Subcutaneous adipose tissue (tissue), 4 donors: ENCODE data around the gene GID8. TPM values are rescaled to one million over a fixed set of nuclear protein-coding genes. Genes with fewer than 3 reads are reported as not detected.

Experiments used
- CTCF ChIP-seq: fragments of 450-650 bp; IDR thresholded peaks from one replicate; pipeline ENCODE4 v1.5.1; 2016; ENCODE audit warnings: low read depth, mild to moderate bottlenecking, control low read depth, antibody characterized with exemption, moderate library complexity
- total RNA-seq, 4 donors: library from RNA; depleted of rRNA; stranded (reverse); fragments of >200 nt; gene quantifications; one replicate each; pipeline ENCODE4 v1.1.0, GENCODE V29; 2016

The GID8 gene
- total RNA-seq, 4 donors from 2014 or later: 15.3 to 32.2 (median 23.6) TPM

DNA sequence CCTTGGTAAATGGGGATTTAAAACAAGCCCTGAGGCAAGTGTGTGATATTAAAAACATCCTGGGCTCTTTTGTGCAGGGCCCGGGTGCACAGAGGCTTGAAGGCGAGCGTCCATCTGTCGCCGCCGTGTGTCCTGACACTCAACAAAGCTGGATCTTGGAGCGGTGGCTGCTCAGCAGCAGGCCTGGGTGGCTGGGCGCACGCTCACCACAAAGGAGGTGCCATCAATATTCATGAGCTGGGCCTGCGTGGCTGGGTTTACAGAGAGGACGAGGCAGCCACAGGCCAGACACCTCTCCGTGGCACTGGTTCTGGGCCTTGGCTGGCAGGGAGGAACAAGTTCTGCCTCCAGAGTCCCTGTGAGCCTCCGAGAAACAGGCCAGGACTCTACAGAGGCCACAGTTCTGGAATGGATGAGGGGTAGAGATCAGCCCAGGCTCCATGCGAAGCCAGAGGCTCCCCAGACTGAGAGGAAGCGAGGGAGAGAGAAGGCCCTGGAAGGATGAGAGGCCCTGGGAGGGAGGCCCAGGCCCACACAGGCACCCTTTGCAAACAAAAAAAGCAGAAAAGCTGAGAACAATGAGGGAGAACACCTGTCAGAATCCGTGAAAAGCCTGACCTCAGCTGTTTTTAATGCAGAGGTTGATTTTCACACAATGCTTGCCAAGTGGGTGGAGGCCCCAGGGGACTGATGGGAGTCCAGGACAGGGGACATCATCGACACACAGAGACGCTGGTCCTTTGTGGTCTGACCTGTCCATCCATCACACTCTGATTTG, 46.9 kb downstream of the GID8 start:
- no peak for TF ChIP-seq CTCF

- TF ChIP-seq CTCF: no peak
These were observed 47.5 kb downstream of the GID8 start for GRCh38 chr20:62985444-62985778.

GRCh38 chr20:62986257-62986800, 48.4 kb downstream of the GID8 start:
- no peak for TF ChIP-seq CTCF

GRCh38 chr20:62987114-62987513, 49.2 kb downstream of the GID8 start:
- TF ChIP-seq CTCF: no peak

- no peak for TF ChIP-seq CTCF
These were observed 51.3 kb downstream of the GID8 start for GRCh38 chr20:62989201-62989601.

DNA sequence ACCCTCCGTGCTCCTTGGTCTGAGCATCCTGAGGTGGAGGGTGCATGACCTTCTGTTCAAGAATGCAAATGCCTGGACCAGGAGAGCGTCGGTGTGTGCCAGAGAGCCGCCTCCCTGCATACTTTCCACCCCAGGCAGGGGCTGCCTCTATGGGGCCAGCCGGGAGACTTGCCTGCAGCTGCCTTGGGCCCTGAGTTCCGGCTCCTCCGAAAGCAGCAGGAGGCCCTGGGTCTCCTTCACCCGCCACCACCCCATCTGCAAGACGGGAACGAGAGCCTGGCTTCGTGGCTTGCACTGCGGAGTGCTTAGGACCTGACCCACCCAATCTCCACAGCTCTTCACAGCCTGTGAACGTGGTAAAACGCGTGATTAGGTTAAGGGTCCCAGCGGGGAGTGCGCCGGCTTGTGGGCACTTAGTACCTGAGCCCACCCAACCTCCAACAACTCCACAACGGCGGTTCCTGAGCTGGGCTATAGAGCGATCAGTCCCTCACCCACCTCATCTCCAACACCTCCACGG, 52.4 kb downstream of the GID8 start:
- no peak for TF ChIP-seq CTCF

DNA sequence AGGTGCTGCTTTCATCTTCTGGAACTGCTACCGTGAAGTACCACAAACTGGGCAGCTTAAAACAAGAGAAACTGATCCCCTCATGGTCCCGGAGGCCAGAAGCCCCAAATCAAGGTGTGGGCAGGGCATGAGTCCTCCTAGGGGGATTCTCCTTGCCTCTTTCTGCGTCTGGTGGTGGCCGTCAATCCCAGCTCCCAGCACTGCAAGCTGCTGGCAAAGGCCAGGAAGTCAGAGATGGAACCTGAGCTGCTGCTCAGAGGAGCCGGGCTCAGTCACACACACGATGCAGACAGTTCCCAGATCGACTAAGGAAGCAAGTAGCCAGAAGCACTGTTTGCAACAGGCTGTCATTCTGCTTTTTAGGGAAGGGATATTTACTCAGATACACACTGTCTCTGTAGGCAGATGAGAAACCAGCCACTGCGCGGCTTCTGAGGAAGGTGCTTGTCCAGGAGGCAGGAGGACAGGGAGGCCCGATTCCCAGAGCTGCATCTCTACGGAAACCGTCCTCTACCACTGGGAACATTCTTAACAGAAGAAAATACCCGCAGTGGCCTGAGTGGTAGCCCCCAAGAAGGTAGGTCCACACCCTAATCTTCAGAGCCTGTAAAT, 53.4 kb downstream of the GID8 start:
- TF ChIP-seq CTCF: no peak
